Limb (tissue), 2 donors: ENCODE data around the gene CHST9.
"Not testable (repeated sequence)": the region's sequence is repeated elsewhere in the genome, so short reads cannot be mapped to it uniquely, and the experiment has no call there.

Experiments used
- DNase-seq, 2 donors: peaks; one replicate each; pipeline ENCODE4 v3.0.0-alpha.2; 2016; ENCODE audit errors: extremely low spot score in 2 of 2

Gene CHST9

GRCh38 chr18:27104743-27105142 is 80.4 kb downstream of the CHST9 start:
- no peak for DNase-seq

GRCh38 chr18:27094621-27095020 is 90.5 kb downstream of the CHST9 start:
- no peak for DNase-seq

- not testable (repeated sequence) for DNase-seq
Observed at GRCh38 chr18:27093290-27093689, 91.8 kb downstream of the CHST9 start.

GRCh38 chr18:27081701-27082100 is 103.4 kb downstream of the CHST9 start:
- DNase-seq, result no peak

GRCh38 chr18:27075828-27076227 is 109.3 kb downstream of the CHST9 start:
- no peak for DNase-seq

- no peak for DNase-seq
Observed at GRCh38 chr18:27073404-27073830, 111.7 kb downstream of the CHST9 start.

- DNase-seq, result no peak
Observed at GRCh38 chr18:27064673-27065072, 120.4 kb downstream of the CHST9 start.

GRCh38 chr18:27062802-27063201 is 122.3 kb downstream of the CHST9 start:
- no peak for DNase-seq

- no peak for DNase-seq
Observed at GRCh38 chr18:27061488-27062095, 123.5 kb downstream of the CHST9 start.

GRCh38 chr18:27057519-27058234 is 127.4 kb downstream of the CHST9 start:
- DNase-seq, result peak in 1 of 2 donors; percentile 21

- no peak for DNase-seq
Observed at GRCh38 chr18:27054926-27055325, 130.2 kb downstream of the CHST9 start.

GRCh38 chr18:27049969-27050368 is 135.1 kb downstream of the CHST9 start:
- no peak for DNase-seq

GRCh38 chr18:27045342-27045741 is 139.8 kb downstream of the CHST9 start:
- DNase-seq, result no peak

- DNase-seq, result no peak
Observed at GRCh38 chr18:27042177-27042576, 142.9 kb downstream of the CHST9 start.

GRCh38 chr18:27040796-27041195 is 144.3 kb downstream of the CHST9 start:
- DNase-seq, result no peak

- no peak for DNase-seq
Observed at GRCh38 chr18:27033722-27034121, 151.4 kb downstream of the CHST9 start.

GRCh38 chr18:27030421-27030820 is 154.7 kb downstream of the CHST9 start:
- no peak for DNase-seq

- DNase-seq, result no peak
Observed at GRCh38 chr18:27022477-27022876, 162.6 kb downstream of the CHST9 start.

GRCh38 chr18:27017901-27018500 is 167.1 kb downstream of the CHST9 start:
- no peak for DNase-seq

GRCh38 chr18:27014841-27015240 is 170.3 kb downstream of the CHST9 start:
- DNase-seq, result no peak

GRCh38 chr18:27010784-27011183 is 174.3 kb downstream of the CHST9 start:
- DNase-seq, result no peak

- no peak for DNase-seq
Observed at GRCh38 chr18:27009293-27009692, 175.8 kb downstream of the CHST9 start.

- DNase-seq, result no peak
Observed at GRCh38 chr18:27008575-27008974, 176.5 kb downstream of the CHST9 start.
